T47D (cell line): ENCODE results near the gene ARMH3.
"Not testable (repeated sequence)": the region's sequence is repeated elsewhere in the genome, so short reads cannot be mapped to it uniquely, and the experiment has no call there.

Source experiments
- DNase-seq, 2 experiments: peaks; one replicate each; pipeline versions ENCODE4 v3.0.0 to v3.0.0-alpha.2; 2011 to 2012; ENCODE audit warnings: low read depth in 1 of 2, low spot score in 1 of 2
- JUND ChIP-seq: IDR thresholded peaks from 2 replicates; pipeline ENCODE4 v1.6.1; 2012; ENCODE audit warnings: low read depth
- in situ Hi-C: cut with HindIII; loops from 2 replicates; pipeline ENCODE4 v1.10.0; 2016; ENCODE audit warnings: low sequenced_read_pairs, low pct_unique_long_range_greater_than_20kb

The ARMH3 gene

GRCh38 chr10:101995451-101996063 is 60.4 kb downstream of the ARMH3 start:
- no peak for TF ChIP-seq JUND
- in situ Hi-C loops: no loop called here
- no peak for DNase-seq

- no peak for TF ChIP-seq JUND
- in situ Hi-C loops: no loop called here
- DNase-seq: no peak
Measured at GRCh38 chr10:101993651-101994200, 62.2 kb downstream of the ARMH3 start.

GRCh38 chr10:101993221-101993620 is 62.8 kb downstream of the ARMH3 start:
- no peak for TF ChIP-seq JUND
- in situ Hi-C loops: no loop called here
- no peak for DNase-seq

GRCh38 chr10:101987136-101987535 is 68.8 kb downstream of the ARMH3 start:
- no peak for DNase-seq

GRCh38 chr10:101986624-101986971 is 69.4 kb downstream of the ARMH3 start:
- DNase-seq: no peak
- TF ChIP-seq JUND: no peak
- in situ Hi-C loops: no loop called here

More at GRCh38 chr10:101987136-101987535, 68.8 kb downstream of the ARMH3 start:
- no peak for TF ChIP-seq JUND
- in situ Hi-C loops: no loop called here

- DNase-seq, in situ Hi-C loops: not testable (repeated sequence)
Measured at GRCh38 chr10:101980677-101981076, 75.3 kb downstream of the ARMH3 start.

- no peak for DNase-seq
- no peak for TF ChIP-seq JUND
- in situ Hi-C loops: no loop called here
Measured at GRCh38 chr10:101974091-101974971, 81.6 kb downstream of the ARMH3 start.

GRCh38 chr10:101972761-101973160 is 83.2 kb downstream of the ARMH3 start:
- in situ Hi-C loops: no loop called here
- DNase-seq: no peak
- TF ChIP-seq JUND: no peak

GRCh38 chr10:101969412-101969922 is 86.5 kb downstream of the ARMH3 start:
- TF ChIP-seq JUND: no peak
- in situ Hi-C loops: no loop called here
- no peak for DNase-seq

GRCh38 chr10:101968940-101969321 is 87.0 kb downstream of the ARMH3 start:
- no peak for TF ChIP-seq JUND
- DNase-seq: no peak
- in situ Hi-C loops: no loop called here

GRCh38 chr10:101968286-101968939 is 87.6 kb downstream of the ARMH3 start:
- in situ Hi-C loops: no loop called here
- no peak for DNase-seq

GRCh38 chr10:101967713-101968112 is 88.3 kb downstream of the ARMH3 start:
- in situ Hi-C loops: no loop called here
- DNase-seq: no peak
- TF ChIP-seq JUND: no peak

More at GRCh38 chr10:101968286-101968939, 87.6 kb downstream of the ARMH3 start:
- no peak for TF ChIP-seq JUND
